ENCODE results near the gene SLC22A14.
A peak's percentile ranks its signal among the peaks of the same experiment; 100 is the strongest.
"Not testable (repeated sequence)": the region's sequence is repeated elsewhere in the genome, so short reads cannot be mapped to it uniquely, and the experiment has no call there.

SLC22A14 gene

DNA sequence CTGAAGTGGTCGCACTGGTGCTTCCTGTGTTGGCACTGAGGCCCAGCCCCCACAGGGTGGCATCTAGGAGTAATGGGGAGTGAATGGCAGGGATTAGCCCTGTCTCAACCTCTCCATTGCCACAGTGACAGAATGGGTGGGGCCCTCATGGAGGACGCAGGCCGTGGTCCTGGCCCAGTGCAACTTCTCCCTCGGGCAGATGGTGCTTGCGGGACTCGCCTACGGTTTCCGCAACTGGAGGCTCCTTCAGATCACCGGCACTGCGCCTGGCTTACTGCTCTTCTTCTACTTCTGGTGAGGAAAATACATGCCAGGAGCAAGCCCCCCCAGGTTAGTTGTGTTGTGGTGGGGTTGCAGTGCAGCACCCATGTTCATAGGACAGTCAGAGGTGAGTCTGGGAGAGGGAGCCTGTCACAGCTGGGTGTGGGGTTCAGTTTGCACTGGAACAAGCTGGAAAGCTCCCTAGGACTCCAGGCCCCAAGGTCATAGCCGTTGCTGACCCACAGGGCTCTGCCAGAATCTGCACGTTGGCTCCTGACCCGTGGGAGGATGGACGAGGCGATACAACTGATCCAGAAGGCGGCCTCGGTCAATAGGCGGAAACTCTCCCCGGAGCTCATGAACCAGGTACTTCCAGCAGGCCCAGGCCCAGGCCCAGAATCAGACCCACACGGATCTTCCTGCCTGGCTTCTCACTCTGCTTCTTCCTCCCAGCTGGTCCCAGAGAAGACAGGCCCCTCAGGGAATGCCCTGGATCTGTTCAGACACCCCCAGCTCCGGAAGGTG lies 7.0 kb upstream of the SLC22A14 start:
- no peak for DNase-seq

DNA sequence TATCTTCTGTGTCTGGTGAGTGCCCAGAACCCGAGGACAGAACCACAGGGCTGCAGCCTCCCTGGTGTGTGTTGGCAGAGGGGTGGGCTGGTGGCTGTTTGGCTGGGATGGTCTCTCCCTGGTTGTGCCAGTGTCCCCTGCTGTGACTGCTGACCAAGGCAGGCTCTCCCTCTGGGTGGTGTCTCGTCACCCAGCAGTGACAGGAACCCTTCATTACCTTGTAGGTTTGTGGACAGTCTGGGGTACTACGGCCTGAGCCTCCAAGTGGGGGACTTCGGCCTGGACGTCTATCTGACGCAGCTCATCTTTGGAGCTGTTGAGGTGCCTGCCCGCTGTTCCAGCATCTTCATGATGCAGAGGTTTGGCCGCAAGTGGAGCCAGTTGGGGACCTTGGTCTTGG lies 6.4 kb upstream of the SLC22A14 start:
- DNase-seq = no peak

- DNase-seq = no peak
These were observed 5.8 kb upstream of the SLC22A14 start for GRCh38 chr3:38276081-38276916.

GRCh38 chr3:38276917-38277630 lies 5.0 kb upstream of the SLC22A14 start:
- DNase-seq = no peak

DNA sequence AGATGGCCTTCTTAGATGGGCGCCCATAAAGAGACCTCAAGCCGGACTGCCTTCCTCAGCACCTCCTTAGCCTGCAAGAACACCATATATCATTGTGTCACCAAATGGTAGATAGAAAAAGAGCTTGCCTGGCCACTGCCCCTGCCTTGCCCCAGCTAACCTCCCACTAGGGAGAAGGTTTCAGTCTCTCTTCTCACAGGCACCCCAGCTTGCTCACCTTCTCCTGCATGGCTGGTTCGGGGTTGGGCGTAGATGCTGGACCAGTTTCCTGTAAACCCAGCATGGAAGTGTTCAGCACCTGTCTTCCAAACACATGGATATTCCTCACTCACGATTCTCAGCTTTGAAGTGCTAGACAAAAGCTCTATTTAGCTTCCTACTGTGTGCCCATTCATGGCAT lies 3.3 kb upstream of the SLC22A14 start:
- no peak for DNase-seq

- DNase-seq = no peak
These were observed 2.0 kb downstream of the SLC22A14 start for GRCh38 chr3:38283810-38284755.

- no peak for DNase-seq
These were observed 2.7 kb downstream of the SLC22A14 start for GRCh38 chr3:38284756-38285150.

GRCh38 chr3:38289286-38290217 lies 7.5 kb downstream of the SLC22A14 start:
- not testable (repeated sequence) for DNase-seq

- not testable (repeated sequence) for DNase-seq
These were observed 15.0 kb downstream of the SLC22A14 start for GRCh38 chr3:38297053-38297452.

- DNase-seq = no peak
These were observed 15.4 kb downstream of the SLC22A14 start for GRCh38 chr3:38297537-38297936.

DNA sequence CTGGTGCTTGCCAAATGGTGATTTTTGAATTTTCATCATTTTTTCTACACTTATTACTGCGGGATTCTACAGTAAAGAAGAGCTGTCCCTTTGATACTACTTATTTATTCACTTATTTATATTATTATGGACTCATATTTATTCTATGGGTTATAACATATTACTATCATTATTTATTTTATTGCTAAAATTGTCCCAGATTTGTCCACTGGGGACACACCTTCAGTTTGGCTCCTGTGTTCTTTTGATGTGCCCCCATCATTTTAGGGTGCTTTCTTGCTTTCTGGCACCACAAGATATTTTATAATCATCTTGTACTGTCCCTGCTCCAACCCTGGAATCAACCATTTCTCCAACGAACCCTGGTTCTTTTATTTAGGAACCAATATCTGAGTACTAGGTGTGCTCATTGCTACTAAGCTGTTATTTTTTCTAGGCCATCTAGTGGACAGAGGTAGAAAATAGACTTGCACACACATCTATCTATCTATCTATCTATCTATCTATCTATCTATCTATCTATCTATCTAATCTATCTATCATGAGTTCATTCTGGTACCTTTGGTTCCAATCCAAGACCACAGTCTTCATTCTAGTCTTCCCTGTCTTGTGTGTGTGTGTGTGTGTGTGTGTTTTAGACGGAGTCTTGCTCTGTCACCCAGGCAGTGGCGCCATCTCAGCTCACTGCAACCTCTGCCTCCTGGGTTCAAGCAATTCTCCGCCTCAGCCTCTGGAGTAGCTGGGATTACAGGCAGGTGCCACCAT lies 16.0 kb downstream of the SLC22A14 start:
- DNase-seq = peak; percentile 13

GRCh38 chr3:38306941-38307340 lies 24.8 kb downstream of the SLC22A14 start:
- no peak for DNase-seq

- no peak for DNase-seq
These were observed 25.5 kb downstream of the SLC22A14 start for GRCh38 chr3:38307599-38307998.

- DNase-seq = no peak
These were observed 26.4 kb downstream of the SLC22A14 start for GRCh38 chr3:38308456-38308855.

DNA sequence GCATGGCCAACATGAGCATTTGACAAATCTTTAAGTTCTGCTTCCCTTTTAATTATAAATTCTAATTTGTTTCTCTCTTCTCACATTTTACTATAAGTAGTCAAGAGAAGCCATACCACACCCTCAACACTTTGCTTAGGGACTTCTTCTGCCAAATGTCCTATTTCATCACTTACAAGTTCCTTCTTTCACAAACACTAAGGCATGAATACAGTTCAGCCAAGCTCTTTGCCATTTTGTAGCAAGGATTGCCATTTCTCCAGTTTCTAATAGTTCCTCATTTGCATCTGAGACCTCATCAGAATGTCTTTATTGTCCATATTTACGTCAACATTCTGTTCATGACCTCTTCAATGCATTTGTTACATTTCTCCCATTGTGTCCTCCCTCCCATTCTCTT lies 29.4 kb downstream of the SLC22A14 start:
- DNase-seq = no peak

- no peak for DNase-seq
These were observed 29.8 kb downstream of the SLC22A14 start for GRCh38 chr3:38311941-38312340.

GRCh38 chr3:38312356-38312755 lies 30.3 kb downstream of the SLC22A14 start:
- DNase-seq = no peak

- no peak for DNase-seq
These were observed 31.2 kb downstream of the SLC22A14 start for GRCh38 chr3:38313263-38313662.

DNA sequence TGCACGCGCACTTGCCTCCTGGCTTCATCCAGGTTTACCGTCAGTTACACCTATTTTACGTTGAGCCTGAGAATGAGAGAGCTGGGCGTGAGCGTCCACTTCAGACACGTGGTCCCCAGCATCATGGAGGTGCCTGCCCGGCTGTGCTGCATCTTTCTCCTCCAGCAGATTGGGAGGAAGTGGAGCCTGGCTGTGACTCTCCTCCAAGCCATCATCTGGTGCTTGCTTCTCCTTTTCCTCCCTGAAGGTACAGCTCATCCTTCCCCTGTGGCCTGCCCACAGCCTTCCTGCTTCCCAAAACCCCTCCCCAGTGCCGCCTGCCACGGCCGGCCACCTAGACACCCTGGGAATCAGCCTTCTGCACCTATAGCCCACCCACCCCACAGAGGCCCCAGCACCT lies 31.6 kb downstream of the SLC22A14 start:
- no peak for DNase-seq

- DNase-seq = no peak
These were observed 32.1 kb downstream of the SLC22A14 start for GRCh38 chr3:38314112-38314763.

Data from NCI-H510A treated with DMSO at 0.1 percent for 48 hours (cell line).